Astrocyte of the cerebellum (primary cell): ENCODE measurements around the gene UBE2D1.

Experiments used
- DNase-seq: peaks from one replicate; pipeline ENCODE4 v3.0.0-alpha.2; 2011; ENCODE audit warnings: low read depth
- H3K4me3 ChIP-seq: 2 replicates; pipeline ENCODE4 v1.5.1; 2011; ENCODE audit warnings: mild to moderate bottlenecking, low read depth, low read length, moderate library complexity
- in situ Hi-C: cut with HindIII; loops from 2 replicates; pipeline ENCODE4 v1.10.0; 2017; ENCODE audit warnings: low sequenced_read_pairs
- TF ChIP-seq, protein P1 (sequence below): IDR thresholded peaks from 2 replicates; pipeline ENCODE4 v1.5.1; 2012; ENCODE audit warnings: low read length, low read depth, moderate library complexity, mild to moderate bottlenecking; ENCODE audit errors: missing control alignments

Gene UBE2D1

GRCh38 chr10:58319599-58319998 lies 15.2 kb upstream of the UBE2D1 start:
- DNase-seq = no peak
- H3K4me3 ChIP-seq = no peak overlapping the region
- in situ Hi-C loops = no loop called here
- TF ChIP-seq, protein P1, sequence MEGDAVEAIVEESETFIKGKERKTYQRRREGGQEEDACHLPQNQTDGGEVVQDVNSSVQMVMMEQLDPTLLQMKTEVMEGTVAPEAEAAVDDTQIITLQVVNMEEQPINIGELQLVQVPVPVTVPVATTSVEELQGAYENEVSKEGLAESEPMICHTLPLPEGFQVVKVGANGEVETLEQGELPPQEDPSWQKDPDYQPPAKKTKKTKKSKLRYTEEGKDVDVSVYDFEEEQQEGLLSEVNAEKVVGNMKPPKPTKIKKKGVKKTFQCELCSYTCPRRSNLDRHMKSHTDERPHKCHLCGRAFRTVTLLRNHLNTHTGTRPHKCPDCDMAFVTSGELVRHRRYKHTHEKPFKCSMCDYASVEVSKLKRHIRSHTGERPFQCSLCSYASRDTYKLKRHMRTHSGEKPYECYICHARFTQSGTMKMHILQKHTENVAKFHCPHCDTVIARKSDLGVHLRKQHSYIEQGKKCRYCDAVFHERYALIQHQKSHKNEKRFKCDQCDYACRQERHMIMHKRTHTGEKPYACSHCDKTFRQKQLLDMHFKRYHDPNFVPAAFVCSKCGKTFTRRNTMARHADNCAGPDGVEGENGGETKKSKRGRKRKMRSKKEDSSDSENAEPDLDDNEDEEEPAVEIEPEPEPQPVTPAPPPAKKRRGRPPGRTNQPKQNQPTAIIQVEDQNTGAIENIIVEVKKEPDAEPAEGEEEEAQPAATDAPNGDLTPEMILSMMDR = no peak

GRCh38 chr10:58320351-58321049 lies 14.3 kb upstream of the UBE2D1 start:
- no peak for DNase-seq
- no peak overlapping the region for H3K4me3 ChIP-seq
- TF ChIP-seq, protein P1 = no peak
- in situ Hi-C loops = no loop called here

GRCh38 chr10:58322072-58322834 lies 12.6 kb upstream of the UBE2D1 start:
- in situ Hi-C loops = no loop called here
- TF ChIP-seq, protein P1 = no peak
- H3K4me3 ChIP-seq = no peak overlapping the region
- DNase-seq = no peak

DNA sequence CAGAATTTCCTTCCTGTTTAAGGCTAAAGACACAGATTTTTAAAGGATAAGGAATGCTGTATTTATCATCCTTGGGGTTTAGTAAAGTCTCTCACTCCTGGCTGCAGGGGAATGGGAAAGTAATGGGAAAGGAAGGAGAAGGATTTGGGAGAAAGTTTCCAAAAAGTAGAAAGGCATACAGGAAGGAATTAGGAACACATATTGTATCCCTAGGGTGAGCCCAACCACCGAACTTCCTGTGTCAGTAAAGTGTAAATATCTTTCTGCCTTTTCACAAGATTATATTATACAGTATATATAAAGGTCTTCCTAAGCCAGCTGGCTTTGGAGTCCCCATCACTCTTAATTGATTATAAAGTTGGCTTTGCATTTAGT lies 12.0 kb upstream of the UBE2D1 start:
- TF ChIP-seq, protein P1 = no peak
- DNase-seq = no peak
- in situ Hi-C loops = no loop called here
- H3K4me3 ChIP-seq = no peak overlapping the region

GRCh38 chr10:58326967-58327381 lies 7.8 kb upstream of the UBE2D1 start:
- H3K4me3 ChIP-seq = peak overlapping the region; percentile 7
- TF ChIP-seq, protein P1 = no peak
- in situ Hi-C loops = no loop called here
- DNase-seq = no peak

GRCh38 chr10:58328233-58328632 lies 6.6 kb upstream of the UBE2D1 start:
- in situ Hi-C loops = no loop called here
- no peak overlapping the region for H3K4me3 ChIP-seq
- TF ChIP-seq, protein P1 = no peak
- DNase-seq = no peak
